Nephron (organoid): Measurements from ENCODE around the gene IRF5.
A peak's percentile ranks its signal among the peaks of the same experiment; 100 is the strongest.
"Not testable (repeated sequence)": the region's sequence is repeated elsewhere in the genome, so short reads cannot be mapped to it uniquely, and the experiment has no call there.

ENCODE experiments used
- H3K27ac Mint-ChIP-seq, 3 experiments: 2 replicates each; pipeline ENCODE4 v1.8.0; 2020; ENCODE audit warnings: mixed read lengths in 3 of 3, mild to moderate bottlenecking in 2 of 3, moderate library complexity in 1 of 3
- H3K27me3 Mint-ChIP-seq: 2 replicates; pipeline ENCODE4 v1.8.0; 2021; ENCODE audit warnings: low read depth, mild to moderate bottlenecking, moderate library complexity, mixed read lengths
- H3K36me3 Mint-ChIP-seq: 2 replicates; pipeline ENCODE4 v1.8.0; 2020; ENCODE audit warnings: low read depth, mixed read lengths
- H3K4me1 Mint-ChIP-seq: 2 replicates; pipeline ENCODE4 v1.8.0; 2020; ENCODE audit warnings: mixed read lengths
- H3K4me3 Mint-ChIP-seq, 3 experiments: 2 replicates each; pipeline ENCODE4 v1.8.0; 2020; ENCODE audit warnings: mild to moderate bottlenecking in 3 of 3, mixed read lengths in 3 of 3, moderate library complexity in 2 of 3
- H3K9me3 Mint-ChIP-seq: 2 replicates; pipeline ENCODE4 v1.8.0; 2020; ENCODE audit warnings: mixed read lengths
- TF ChIP-seq, protein P1 (sequence below), 3 experiments: fragments of 200-600 bp; sonication (generic); IDR thresholded peaks; one replicate each; pipeline ENCODE4 v1.5.0; 2021; ENCODE audit warnings: antibody characterized with exemption in 3 of 3; ENCODE audit not compliant: unreplicated experiment in 3 of 3

The IRF5 gene

GRCh38 chr7:128909625-128910568, 27.8 kb upstream of the IRF5 start:
- H3K4me3 Mint-ChIP-seq: peak overlapping the region; percentile 89 to 91 (median 91)
- no peaks in the 10 kb centered on the region for H3K9me3 Mint-ChIP-seq
- peaks cover 33% of the 10 kb centered on the region for H3K4me1 Mint-ChIP-seq
- TF ChIP-seq, protein P1, sequence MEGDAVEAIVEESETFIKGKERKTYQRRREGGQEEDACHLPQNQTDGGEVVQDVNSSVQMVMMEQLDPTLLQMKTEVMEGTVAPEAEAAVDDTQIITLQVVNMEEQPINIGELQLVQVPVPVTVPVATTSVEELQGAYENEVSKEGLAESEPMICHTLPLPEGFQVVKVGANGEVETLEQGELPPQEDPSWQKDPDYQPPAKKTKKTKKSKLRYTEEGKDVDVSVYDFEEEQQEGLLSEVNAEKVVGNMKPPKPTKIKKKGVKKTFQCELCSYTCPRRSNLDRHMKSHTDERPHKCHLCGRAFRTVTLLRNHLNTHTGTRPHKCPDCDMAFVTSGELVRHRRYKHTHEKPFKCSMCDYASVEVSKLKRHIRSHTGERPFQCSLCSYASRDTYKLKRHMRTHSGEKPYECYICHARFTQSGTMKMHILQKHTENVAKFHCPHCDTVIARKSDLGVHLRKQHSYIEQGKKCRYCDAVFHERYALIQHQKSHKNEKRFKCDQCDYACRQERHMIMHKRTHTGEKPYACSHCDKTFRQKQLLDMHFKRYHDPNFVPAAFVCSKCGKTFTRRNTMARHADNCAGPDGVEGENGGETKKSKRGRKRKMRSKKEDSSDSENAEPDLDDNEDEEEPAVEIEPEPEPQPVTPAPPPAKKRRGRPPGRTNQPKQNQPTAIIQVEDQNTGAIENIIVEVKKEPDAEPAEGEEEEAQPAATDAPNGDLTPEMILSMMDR (IDR thresholded peaks at IDR 0.05; ENCODE audit: unreplicated experiment in 3 of 3): no peak
- H3K36me3 Mint-ChIP-seq: peaks cover 18% of the 10 kb centered on the region
- H3K27ac Mint-ChIP-seq: peak overlapping the region; percentile 86 to 98 (median 91)
- H3K27me3 Mint-ChIP-seq: peaks cover 43% of the 10 kb centered on the region

DNA sequence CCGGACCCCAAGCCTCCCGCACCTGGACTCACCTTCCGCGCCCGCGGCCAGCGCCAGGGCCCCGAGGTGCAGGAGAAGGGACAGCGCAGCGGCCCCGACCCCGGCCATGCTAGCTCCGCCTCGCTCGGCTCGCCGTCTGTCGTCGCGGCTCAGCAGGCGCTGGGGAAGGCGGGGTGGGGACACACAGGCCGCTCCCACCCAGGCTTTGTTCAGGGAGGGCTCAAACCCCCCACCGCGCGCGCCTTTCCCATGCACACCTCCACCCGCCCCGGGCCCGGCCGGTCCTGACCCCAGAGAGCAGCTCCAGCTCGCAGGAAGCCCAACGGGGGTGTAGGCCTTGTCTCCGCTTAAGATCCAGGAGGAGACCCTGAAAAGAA, 27.2 kb upstream of the IRF5 start, which contains the start of gene KCP:
Gene KCP (minus strand): TSS at position 141 of the 377 bp plus-strand sequence. CDS start 33 bp downstream, at position 108.
- Mint-ChIP-seq H3K9me3 (no peaks in the 10 kb centered on the region), H3K4me3 (peak within 1 kb of the TSS; percentile 89 to 91 (median 91)), H3K4me1 (peaks cover 33% of the 10 kb centered on the region), H3K36me3 (peaks cover 12% of the 10 kb centered on the region), H3K27me3 (peaks cover 44% of the 10 kb centered on the region), H3K27ac (peak within 1 kb of the TSS; percentile 96 to 98 (median 97))
- TF ChIP-seq, protein P1 (IDR thresholded peaks at IDR 0.05; ENCODE audit: unreplicated experiment in 3 of 3): no peak

GRCh38 chr7:128911423-128912031, 26.2 kb upstream of the IRF5 start:
- Mint-ChIP-seq H3K4me1 (peaks cover 33% of the 10 kb centered on the region), H3K36me3 (peaks cover 4% of the 10 kb centered on the region), H3K27ac (peak overlapping the region; percentile 96 to 98 (median 97)), H3K4me3 (peak overlapping the region; percentile 84 to 91 (median 88)), H3K27me3 (peaks cover 47% of the 10 kb centered on the region), H3K9me3 (no peaks in the 10 kb centered on the region)
- TF ChIP-seq, protein P1 (IDR thresholded peaks at IDR 0.05; ENCODE audit: unreplicated experiment in 3 of 3): no peak

- Mint-ChIP-seq H3K27ac (peak overlapping the region; percentile 96 to 98 (median 97)), H3K4me3 (peak overlapping the region in 2 of 3 experiments; percentile 19 to 91), H3K9me3 (no peaks in the 10 kb centered on the region), H3K36me3 (peaks cover 4% of the 10 kb centered on the region), H3K27me3 (peaks cover 54% of the 10 kb centered on the region), H3K4me1 (peaks cover 33% of the 10 kb centered on the region)
- TF ChIP-seq, protein P1 (IDR thresholded peaks at IDR 0.05; ENCODE audit: unreplicated experiment in 3 of 3): no peak
These were observed 25.4 kb upstream of the IRF5 start for GRCh38 chr7:128912281-128912680.

GRCh38 chr7:128912709-128913495, 24.8 kb upstream of the IRF5 start:
- H3K4me3 Mint-ChIP-seq: peak overlapping the region in 1 of 3 experiments; percentile 54
- H3K27ac Mint-ChIP-seq: peak overlapping the region in 2 of 3 experiments; percentile 96 to 98
- not testable (repeated sequence) for H3K9me3 Mint-ChIP-seq, H3K36me3 Mint-ChIP-seq
- peaks cover 55% of the 10 kb centered on the region for H3K27me3 Mint-ChIP-seq
- peaks cover 30% of the 10 kb centered on the region for H3K4me1 Mint-ChIP-seq
